GM13977 (cell line): ENCODE results near the gene KASH5.

Experiments
- DNase-seq: peaks from one replicate; pipeline ENCODE4 v3.0.0; 2012; ENCODE audit warnings: low spot score
- CTCF ChIP-seq: IDR thresholded peaks from 2 replicates; pipeline ENCODE4 v1.5.1; 2012; ENCODE audit warnings: mild to moderate bottlenecking, control low read depth; ENCODE audit not compliant: insufficient read depth; ENCODE audit errors: extremely low read depth, missing control alignments
- in situ Hi-C: fragments of 300-500 bp; cut with MboI; formaldehyde crosslinking; loops from one replicate; pipeline ENCODE4 v1.12.0; 2022; ENCODE audit warnings: low sequenced_read_pairs, low pct_unique_long_range_greater_than_20kb, mixed read lengths, inconsistent platforms; ENCODE audit not compliant: unreplicated experiment

Gene KASH5

DNA sequence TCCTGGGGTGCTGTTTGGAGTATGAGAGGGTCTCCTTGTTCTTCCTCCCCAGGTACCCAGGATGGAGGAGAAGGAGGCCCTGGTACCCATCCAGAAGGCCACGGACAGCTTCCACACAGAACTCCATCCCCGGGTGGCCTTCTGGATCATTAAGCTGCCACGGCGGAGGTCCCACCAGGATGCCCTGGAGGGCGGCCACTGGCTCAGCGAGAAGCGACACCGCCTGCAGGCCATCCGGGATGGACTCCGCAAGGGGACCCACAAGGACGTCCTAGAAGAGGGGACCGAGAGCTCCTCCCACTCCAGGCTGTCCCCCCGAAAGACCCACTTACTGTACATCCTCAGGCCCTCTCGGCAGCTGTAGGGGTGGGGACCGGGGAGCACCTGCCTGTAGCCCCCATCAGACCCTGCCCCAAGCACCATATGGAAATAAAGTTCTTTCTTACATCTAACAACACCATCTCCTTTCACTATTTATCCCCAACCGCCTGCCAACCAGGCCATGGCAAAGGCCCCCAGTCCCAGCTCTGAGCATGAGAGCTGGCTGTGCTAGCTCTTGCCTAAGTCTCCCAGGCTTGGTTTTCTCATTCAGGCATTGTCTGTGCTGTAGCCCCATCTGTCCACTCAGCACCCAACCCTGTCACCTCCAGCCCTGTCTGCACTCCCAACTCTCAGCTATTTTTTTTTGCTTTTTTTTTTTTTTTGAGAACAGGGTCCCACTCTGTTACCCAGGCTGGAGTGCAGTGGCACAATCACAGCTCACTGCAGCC lies 13.2 kb upstream of the KASH5 start:
- DNase-seq: no peak
- in situ Hi-C loops: no loop called here
- no peak for TF ChIP-seq CTCF

- in situ Hi-C loops: no loop called here
- TF ChIP-seq CTCF: no peak
Measured at GRCh38 chr19:49378512-49378911, 9.5 kb upstream of the KASH5 start.

DNA sequence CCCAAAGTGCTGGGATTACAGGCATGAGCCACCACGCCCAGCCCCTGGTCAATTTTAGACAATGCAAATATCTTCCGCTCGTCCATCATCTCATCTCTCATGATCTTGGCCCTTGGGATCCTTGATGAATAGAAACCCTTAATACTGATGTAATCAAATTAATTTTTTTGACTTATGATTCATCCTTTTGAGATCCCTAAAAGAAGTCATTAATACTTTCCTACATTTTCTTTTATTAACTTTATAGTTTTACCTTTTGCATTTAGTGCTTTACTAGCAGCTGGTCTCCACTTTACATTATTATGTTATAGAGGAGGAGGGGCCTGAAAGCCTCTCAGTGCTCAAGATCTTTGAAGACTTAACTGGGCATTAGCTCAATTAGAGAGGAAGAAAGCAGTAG lies 7.7 kb upstream of the KASH5 start:
- DNase-seq: no peak
- no peak for TF ChIP-seq CTCF
- in situ Hi-C loops: no loop called here

More at GRCh38 chr19:49378512-49378911, 9.5 kb upstream of the KASH5 start:
- DNase-seq: no peak

- DNase-seq: no peak
- no peak for TF ChIP-seq CTCF
- in situ Hi-C loops: no loop called here
Measured at GRCh38 chr19:49382639-49383038, 5.4 kb upstream of the KASH5 start.

- in situ Hi-C loops: no loop called here
- TF ChIP-seq CTCF: no peak
- DNase-seq: no peak
Measured at GRCh38 chr19:49383599-49383998, 4.5 kb upstream of the KASH5 start.

- in situ Hi-C loops: no loop called here
Measured at GRCh38 chr19:49389406-49389805, 1.4 kb downstream of the KASH5 start.

More at GRCh38 chr19:49389406-49389805, 1.4 kb downstream of the KASH5 start:
- DNase-seq: no peak
- no peak for TF ChIP-seq CTCF
